Measurements from ENCODE around the gene TNPO1. TPM values are rescaled to one million over a fixed set of nuclear protein-coding genes. Genes with fewer than 3 reads are reported as not detected.

TNPO1 gene
- total and polyA plus RNA-seq, 2 of the 13 experiments (the other 11 are each of a cell fraction or from before 2014, with no cell fraction given) = 26.7 to 123 TPM

DNA sequence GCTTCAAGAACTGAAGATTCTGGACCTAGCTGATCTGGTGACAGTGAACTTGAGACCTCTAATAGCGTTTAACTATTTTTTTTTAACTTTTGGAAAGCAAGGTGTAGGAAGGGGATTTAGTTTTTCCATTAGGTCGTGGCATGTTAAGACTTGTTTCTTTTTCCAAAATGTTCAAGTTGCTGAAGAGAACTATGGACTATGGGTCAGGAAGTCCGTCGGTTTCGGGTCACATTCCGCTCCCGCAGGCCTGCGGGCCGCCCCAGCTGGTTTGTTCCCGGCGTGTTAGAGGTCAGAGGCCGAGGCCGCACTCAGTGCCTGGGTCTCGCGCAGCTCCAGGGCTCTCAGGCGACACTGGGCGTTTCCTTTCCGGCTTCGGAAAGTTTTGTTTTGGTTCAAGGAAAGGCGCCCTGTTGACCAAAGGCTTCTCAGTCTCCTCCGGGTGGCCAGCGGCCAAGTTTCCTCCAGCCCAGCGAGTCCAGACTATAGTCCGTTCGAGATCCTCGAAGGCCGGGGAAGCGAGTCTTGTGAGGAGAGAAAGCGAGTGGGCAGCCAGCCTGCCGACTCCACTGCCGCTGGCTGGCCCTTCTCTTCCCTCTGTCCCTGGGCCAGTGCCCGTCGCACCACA, 138.8 kb downstream of the TNPO1 start (continued):
- TF ChIP-seq, protein P1, sequence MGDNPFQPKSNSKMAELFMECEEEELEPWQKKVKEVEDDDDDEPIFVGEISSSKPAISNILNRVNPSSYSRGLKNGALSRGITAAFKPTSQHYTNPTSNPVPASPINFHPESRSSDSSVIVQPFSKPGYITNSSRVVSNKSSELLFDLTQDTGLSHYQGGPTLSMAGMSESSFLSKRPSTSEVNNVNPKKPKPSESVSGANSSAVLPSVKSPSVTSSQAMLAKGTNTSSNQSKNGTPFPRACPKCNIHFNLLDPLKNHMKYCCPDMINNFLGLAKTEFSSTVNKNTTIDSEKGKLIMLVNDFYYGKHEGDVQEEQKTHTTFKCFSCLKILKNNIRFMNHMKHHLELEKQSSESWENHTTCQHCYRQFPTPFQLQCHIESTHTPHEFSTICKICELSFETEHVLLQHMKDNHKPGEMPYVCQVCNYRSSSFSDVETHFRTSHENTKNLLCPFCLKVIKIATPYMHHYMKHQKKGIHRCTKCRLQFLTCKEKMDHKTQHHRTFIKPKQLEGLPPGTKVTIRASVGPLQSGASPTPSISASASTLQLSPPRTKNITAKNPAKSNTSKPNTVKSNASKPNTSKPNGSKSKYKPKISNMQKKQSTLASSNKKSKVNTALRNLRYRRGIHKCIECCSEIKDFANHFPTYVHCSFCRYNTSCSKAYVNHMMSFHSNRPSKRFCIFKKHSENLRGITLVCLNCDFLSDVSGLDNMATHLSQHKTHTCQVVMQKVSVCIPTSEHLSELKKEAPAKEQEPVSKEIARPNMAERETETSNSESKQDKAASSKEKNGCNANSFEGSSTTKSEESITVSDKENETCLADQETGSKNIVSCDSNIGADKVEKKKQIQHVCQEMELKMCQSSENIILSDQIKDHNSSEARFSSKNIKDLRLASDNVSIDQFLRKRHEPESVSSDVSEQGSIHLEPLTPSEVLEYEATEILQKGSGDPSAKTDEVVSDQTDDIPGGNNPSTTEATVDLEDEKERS (CRISPR knock-in tag; IDR thresholded peaks at IDR 0.05) = peak; percentile 26; the same call in 1 of the 2 replicates
- no peak for TF ChIP-seq SUZ12 (IDR thresholded peaks at IDR 0.05; ENCODE audit: low read depth, low read length)
- TF ChIP-seq ZNF766 (CRISPR knock-in tag; IDR thresholded peaks at IDR 0.05; ENCODE audit: borderline replicate concordance) = 0 out of 2 replicates have a peak, but pooled peaks have one; percentile 35
- TF ChIP-seq ZNF567 (CRISPR knock-in tag; IDR thresholded peaks at IDR 0.05; ENCODE audit: borderline replicate concordance) = no peak
- TF ChIP-seq STAG1 (CRISPR knock-in tag; IDR thresholded peaks at IDR 0.05) = no peak
- no peak for TF ChIP-seq ZNF720 (CRISPR knock-in tag; IDR thresholded peaks at IDR 0.05)
- peak; percentile 90 for TF ChIP-seq NR2C2 (CRISPR knock-in tag; IDR thresholded peaks at IDR 0.05; ENCODE audit: borderline replicate concordance)
- TF ChIP-seq MEF2D (CRISPR knock-in tag; IDR thresholded peaks at IDR 0.05) = 0 out of 2 replicates have a peak, but pooled peaks have one; percentile 26
- no peak for TF ChIP-seq EZH2 (conservative IDR thresholded peaks at IDR 0.05; ENCODE audit: low read depth, low read length)
- TF ChIP-seq, protein P2, sequence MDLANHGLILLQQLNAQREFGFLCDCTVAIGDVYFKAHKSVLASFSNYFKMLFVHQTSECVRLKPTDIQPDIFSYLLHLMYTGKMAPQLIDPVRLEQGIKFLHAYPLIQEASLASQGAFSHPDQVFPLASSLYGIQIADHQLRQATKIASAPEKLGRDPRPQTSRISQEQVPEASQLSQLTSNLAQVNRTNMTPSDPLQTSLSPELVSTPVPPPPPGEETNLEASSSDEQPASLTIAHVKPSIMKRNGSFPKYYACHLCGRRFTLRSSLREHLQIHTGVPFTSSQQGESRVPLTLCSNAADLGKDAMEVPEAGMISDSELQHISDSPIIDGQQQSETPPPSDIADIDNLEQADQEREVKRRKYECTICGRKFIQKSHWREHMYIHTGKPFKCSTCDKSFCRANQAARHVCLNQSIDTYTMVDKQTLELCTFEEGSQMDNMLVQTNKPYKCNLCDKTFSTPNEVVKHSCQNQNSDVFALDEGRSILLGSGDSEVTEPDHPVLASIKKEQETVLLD (CRISPR knock-in tag; IDR thresholded peaks at IDR 0.05; ENCODE audit: low read depth) = no peak
- TF ChIP-seq E2F2 (CRISPR knock-in tag; IDR thresholded peaks at IDR 0.05; ENCODE audit: borderline replicate concordance) = peak; percentile 37; the same call in 1 of the 2 replicates
- TF ChIP-seq NFYB (CRISPR knock-in tag; IDR thresholded peaks at IDR 0.05) = no peak
- peak; percentile 42; the same call in 1 of the 2 replicates for TF ChIP-seq EED (CRISPR knock-in tag; IDR thresholded peaks at IDR 0.05)
- TF ChIP-seq, protein P3, sequence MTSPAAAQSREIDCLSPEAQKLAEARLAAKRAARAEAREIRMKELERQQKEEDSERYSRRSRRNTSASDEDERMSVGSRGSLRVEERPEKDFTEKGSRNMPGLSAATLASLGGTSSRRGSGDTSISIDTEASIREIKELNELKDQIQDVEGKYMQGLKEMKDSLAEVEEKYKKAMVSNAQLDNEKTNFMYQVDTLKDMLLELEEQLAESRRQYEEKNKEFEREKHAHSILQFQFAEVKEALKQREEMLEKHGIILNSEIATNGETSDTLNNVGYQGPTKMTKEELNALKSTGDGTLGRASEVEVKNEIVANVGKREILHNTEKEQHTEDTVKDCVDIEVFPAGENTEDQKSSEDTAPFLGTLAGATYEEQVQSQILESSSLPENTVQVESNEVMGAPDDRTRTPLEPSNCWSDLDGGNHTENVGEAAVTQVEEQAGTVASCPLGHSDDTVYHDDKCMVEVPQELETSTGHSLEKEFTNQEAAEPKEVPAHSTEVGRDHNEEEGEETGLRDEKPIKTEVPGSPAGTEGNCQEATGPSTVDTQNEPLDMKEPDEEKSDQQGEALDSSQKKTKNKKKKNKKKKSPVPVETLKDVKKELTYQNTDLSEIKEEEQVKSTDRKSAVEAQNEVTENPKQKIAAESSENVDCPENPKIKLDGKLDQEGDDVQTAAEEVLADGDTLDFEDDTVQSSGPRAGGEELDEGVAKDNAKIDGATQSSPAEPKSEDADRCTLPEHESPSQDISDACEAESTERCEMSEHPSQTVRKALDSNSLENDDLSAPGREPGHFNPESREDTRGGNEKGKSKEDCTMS (CRISPR knock-in tag; conservative IDR thresholded peaks at IDR 0.05) = no peak
- no peak for TF ChIP-seq NR1H2 (CRISPR knock-in tag; IDR thresholded peaks at IDR 0.05; ENCODE audit: borderline replicate concordance, low read depth)
- TF ChIP-seq FUBP1 (CRISPR knock-in tag; IDR thresholded peaks at IDR 0.05; ENCODE audit: borderline replicate concordance) = 0 out of 2 replicates have a peak, but pooled peaks have one; percentile 18
- TF ChIP-seq, protein P4, sequence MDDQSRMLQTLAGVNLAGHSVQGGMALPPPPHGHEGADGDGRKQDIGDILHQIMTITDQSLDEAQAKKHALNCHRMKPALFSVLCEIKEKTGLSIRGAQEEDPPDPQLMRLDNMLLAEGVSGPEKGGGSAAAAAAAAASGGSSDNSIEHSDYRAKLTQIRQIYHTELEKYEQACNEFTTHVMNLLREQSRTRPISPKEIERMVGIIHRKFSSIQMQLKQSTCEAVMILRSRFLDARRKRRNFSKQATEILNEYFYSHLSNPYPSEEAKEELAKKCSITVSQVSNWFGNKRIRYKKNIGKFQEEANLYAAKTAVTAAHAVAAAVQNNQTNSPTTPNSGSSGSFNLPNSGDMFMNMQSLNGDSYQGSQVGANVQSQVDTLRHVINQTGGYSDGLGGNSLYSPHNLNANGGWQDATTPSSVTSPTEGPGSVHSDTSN (CRISPR knock-in tag; IDR thresholded peaks at IDR 0.05; ENCODE audit: borderline replicate concordance) = no peak
